Activated CD8-positive, alpha-beta T cell treated with anti-CD3 and anti-CD28 coated beads, Interleukin-2, amount 10 ng/mL, durations not matched to agents 7 days and 5 days (primary cell): ENCODE measurements around the gene TERT. TPM values are rescaled to one million over a fixed set of nuclear protein-coding genes. Genes with fewer than 3 reads are reported as not detected.
"Not testable (repeated sequence)": the region's sequence is repeated elsewhere in the genome, so short reads cannot be mapped to it uniquely, and the experiment has no call there.

Source experiments
- ATAC-seq: fragments of 150-1000 bp; cut with Tn5 transposase; one replicate; pipeline ENCODE4 v1.10.0; 2021; ENCODE audit warnings: moderate library complexity
- CTCF ChIA-PET: fragments of 350-600 bp; sonication (Branson Sonifier 250); formaldehyde crosslinking; loops from one replicate; lab custom pipeline; 2021; ENCODE audit warnings: antibody characterized with exemption; lab: Charles Lee
- POLR2A ChIA-PET: fragments of 350-600 bp; sonication (Branson Sonifier 250); formaldehyde crosslinking; loops from one replicate; lab custom pipeline; 2021; ENCODE audit warnings: antibody characterized with exemption; lab: Charles Lee
- DNase-seq: peaks from one replicate; pipeline ENCODE4 v3.0.0-alpha.2; 2020
- H3K27ac Mint-ChIP-seq: one replicate; pipeline ENCODE4 v1.8.0; 2021; ENCODE audit warnings: mild to moderate bottlenecking, mixed read lengths
- H3K27me3 Mint-ChIP-seq: one replicate; pipeline ENCODE4 v1.8.0; 2021; ENCODE audit warnings: low read depth, mixed read lengths
- H3K36me3 Mint-ChIP-seq: one replicate; pipeline ENCODE4 v1.8.0; 2021; ENCODE audit warnings: low read depth, mixed read lengths
- H3K4me1 Mint-ChIP-seq: one replicate; pipeline ENCODE4 v1.8.0; 2021; ENCODE audit warnings: low read depth, mixed read lengths
- H3K4me3 Mint-ChIP-seq: one replicate; pipeline ENCODE4 v1.8.0; 2021; ENCODE audit warnings: mild to moderate bottlenecking, mixed read lengths
- H3K9me3 Mint-ChIP-seq: one replicate; pipeline ENCODE4 v1.8.0; 2022; ENCODE audit warnings: mixed read lengths; ENCODE audit not compliant: insufficient read depth
- total RNA-seq, 2 experiments: library from RNA; stranded (reverse); gene quantifications; one replicate each; pipeline ENCODE4 v1.2.3, GENCODE V29; 2021

The TERT gene
- total RNA-seq, 2 experiments from 2014 or later: 0.29 to 0.44 TPM

- no peak for ATAC-seq
- Mint-ChIP-seq H3K27me3 (no peaks in the 10 kb centered on the region), H3K27ac (no peak overlapping the region), H3K9me3 (no peaks in the 10 kb centered on the region), H3K4me3 (no peak overlapping the region), H3K4me1 (no peaks in the 10 kb centered on the region), H3K36me3 (peaks cover 35% of the 10 kb centered on the region)
- CTCF ChIA-PET: no interaction called here
- POLR2A ChIA-PET: no interaction called here
- no peak for DNase-seq
Observed at GRCh38 chr5:1330146-1330846, 35.4 kb upstream of the TERT start.

GRCh38 chr5:1329111-1329579 lies 34.3 kb upstream of the TERT start:
- POLR2A ChIA-PET: interaction anchor here (0.6 kb wide), 1 partner anchor 16 kb away, joined by 3 read pairs; no protein-coding TSS in a partner anchor
- no peak overlapping the region for H3K27ac Mint-ChIP-seq
- DNase-seq (no peak), ATAC-seq (no peak)
- no peak overlapping the region for H3K4me3 Mint-ChIP-seq
- CTCF ChIA-PET: interaction anchor here (1.0 kb wide), 1 partner anchor 11 kb away, joined by 3 read pairs; no protein-coding TSS in a partner anchor
- H3K4me1 Mint-ChIP-seq: no peaks in the 10 kb centered on the region
- H3K27me3 Mint-ChIP-seq: no peaks in the 10 kb centered on the region
- H3K36me3 Mint-ChIP-seq: peaks cover 31% of the 10 kb centered on the region
- no peaks in the 10 kb centered on the region for H3K9me3 Mint-ChIP-seq

- H3K9me3 Mint-ChIP-seq, ATAC-seq, DNase-seq, H3K4me1 Mint-ChIP-seq, H3K4me3 Mint-ChIP-seq, H3K27me3 Mint-ChIP-seq: not testable (repeated sequence)
- CTCF ChIA-PET: interaction anchor here (1.0 kb wide), 1 partner anchor 11 kb away, joined by 3 read pairs; no protein-coding TSS in a partner anchor
- POLR2A ChIA-PET: interaction anchor here (0.6 kb wide), 1 partner anchor 16 kb away, joined by 3 read pairs; no protein-coding TSS in a partner anchor
- Mint-ChIP-seq H3K36me3 (peaks cover 34% of the 10 kb centered on the region), H3K27ac (peak overlapping the region; percentile 23)
Observed at GRCh38 chr5:1328237-1329110, 33.6 kb upstream of the TERT start.

GRCh38 chr5:1326901-1327756 lies 32.3 kb upstream of the TERT start:
- H3K27me3 Mint-ChIP-seq, DNase-seq, H3K4me3 Mint-ChIP-seq, ATAC-seq, H3K4me1 Mint-ChIP-seq, H3K9me3 Mint-ChIP-seq, CTCF ChIA-PET, H3K27ac Mint-ChIP-seq: not testable (repeated sequence)
- peaks cover 29% of the 10 kb centered on the region for H3K36me3 Mint-ChIP-seq
- POLR2A ChIA-PET: interaction anchor here (0.6 to 1.0 kb wide), 3 partner anchors 9 to 122 kb away, joined by 3 read pairs; no protein-coding TSS in a partner anchor

GRCh38 chr5:1326532-1326875 lies 31.6 kb upstream of the TERT start:
- CTCF ChIA-PET, H3K9me3 Mint-ChIP-seq, ATAC-seq, DNase-seq, H3K27me3 Mint-ChIP-seq, H3K4me1 Mint-ChIP-seq, H3K4me3 Mint-ChIP-seq: not testable (repeated sequence)
- POLR2A ChIA-PET: interaction anchor here (0.6 to 1.0 kb wide), 3 partner anchors 8 to 121 kb away, joined by 3 read pairs; no protein-coding TSS in a partner anchor
- H3K27ac Mint-ChIP-seq: peak overlapping the region; percentile 17
- peaks cover 30% of the 10 kb centered on the region for H3K36me3 Mint-ChIP-seq

GRCh38 chr5:1325870-1326531 lies 31.1 kb upstream of the TERT start:
- ChIA-PET CTCF (no interaction called here), POLR2A (interaction anchor here (0.6 to 1.0 kb wide), 3 partner anchors 8 to 121 kb away, joined by 3 read pairs; no protein-coding TSS in a partner anchor)
- DNase-seq (no peak), ATAC-seq (no peak)
- H3K27ac Mint-ChIP-seq: peak overlapping the region; percentile 17
- no peaks in the 10 kb centered on the region for H3K9me3 Mint-ChIP-seq
- H3K4me1 Mint-ChIP-seq: no peaks in the 10 kb centered on the region
- H3K4me3 Mint-ChIP-seq: no peak overlapping the region
- no peaks in the 10 kb centered on the region for H3K27me3 Mint-ChIP-seq
- H3K36me3 Mint-ChIP-seq: peaks cover 32% of the 10 kb centered on the region

GRCh38 chr5:1325191-1325741 lies 30.4 kb upstream of the TERT start:
- H3K27ac Mint-ChIP-seq: no peak overlapping the region
- CTCF ChIA-PET: no interaction called here

GRCh38 chr5:1324719-1325190 lies 29.9 kb upstream of the TERT start:
- H3K4me1 Mint-ChIP-seq: no peaks in the 10 kb centered on the region
- H3K9me3 Mint-ChIP-seq: no peaks in the 10 kb centered on the region
- H3K27me3 Mint-ChIP-seq: no peaks in the 10 kb centered on the region
- DNase-seq (no peak), ATAC-seq (no peak)
- H3K36me3 Mint-ChIP-seq: peaks cover 35% of the 10 kb centered on the region
- no peak overlapping the region for H3K27ac Mint-ChIP-seq
- POLR2A ChIA-PET: no interaction called here
- CTCF ChIA-PET: no interaction called here
- no peak overlapping the region for H3K4me3 Mint-ChIP-seq

More at GRCh38 chr5:1325191-1325741, 30.4 kb upstream of the TERT start:
- no peak for ATAC-seq
- no peak overlapping the region for H3K4me3 Mint-ChIP-seq
- H3K27me3 Mint-ChIP-seq: no peaks in the 10 kb centered on the region
- no peaks in the 10 kb centered on the region for H3K4me1 Mint-ChIP-seq
- no peak for DNase-seq
- H3K9me3 Mint-ChIP-seq: no peaks in the 10 kb centered on the region
- POLR2A ChIA-PET: no interaction called here
- peaks cover 31% of the 10 kb centered on the region for H3K36me3 Mint-ChIP-seq

GRCh38 chr5:1324301-1324700 lies 29.4 kb upstream of the TERT start:
- ChIA-PET CTCF (interaction anchor here (0.8 kb wide), 1 partner anchor 11 kb away, joined by 3 read pairs; no protein-coding TSS in a partner anchor), POLR2A (no interaction called here)
- ATAC-seq: no peak
- Mint-ChIP-seq H3K4me1 (no peaks in the 10 kb centered on the region), H3K9me3 (no peaks in the 10 kb centered on the region), H3K4me3 (no peak overlapping the region), H3K36me3 (peaks cover 37% of the 10 kb centered on the region), H3K27ac (no peak overlapping the region), H3K27me3 (no peaks in the 10 kb centered on the region)
- DNase-seq: no peak

- Mint-ChIP-seq H3K36me3 (peaks cover 42% of the 10 kb centered on the region), H3K4me1 (no peaks in the 10 kb centered on the region), H3K4me3 (no peak overlapping the region), H3K9me3 (no peaks in the 10 kb centered on the region), H3K27ac (no peak overlapping the region), H3K27me3 (no peaks in the 10 kb centered on the region)
- ChIA-PET POLR2A (no interaction called here), CTCF (interaction anchor here (0.8 kb wide), 1 partner anchor 11 kb away, joined by 3 read pairs; no protein-coding TSS in a partner anchor)
- no peak for DNase-seq
- no peak for ATAC-seq
Observed at GRCh38 chr5:1323803-1324173, 28.9 kb upstream of the TERT start.
